Thoracic aorta (tissue), 2 donors: ENCODE results near the gene PES1. TPM values are rescaled to one million over a fixed set of nuclear protein-coding genes. Genes with fewer than 3 reads are reported as not detected.

Experiments
- ATAC-seq: fragments of 150-250 bp; one replicate; pipeline ENCODE4 v1.8.0; 2017; ENCODE audit warnings: low read depth; ENCODE audit not compliant: insufficient number of reproducible peaks, low FRiP score
- DNase-seq: peaks from one replicate; pipeline ENCODE4 v3.0.0-alpha.2; 2020; ENCODE audit warnings: low spot score
- H3K27ac ChIP-seq, 2 donors: fragments of 200-600 bp; sonication (generic); 1 replicate in 1 of 2; 2 replicates in 1 of 2; pipeline ENCODE4 v1.5.1; 2016; ENCODE audit warnings: mild to moderate bottlenecking in 2 of 2, moderate library complexity in 2 of 2
- H3K27me3 ChIP-seq: fragments of 200-600 bp; sonication (generic); replicated peaks from 2 replicates; pipeline ENCODE4 v1.6.0; 2016; ENCODE audit warnings: mild to moderate bottlenecking; ENCODE audit not compliant: insufficient read depth
- H3K36me3 ChIP-seq: fragments of 200-600 bp; sonication (generic); one replicate; pipeline ENCODE4 v1.5.1; 2016
- H3K4me1 ChIP-seq, 2 donors: fragments of 200-600 bp; sonication (generic); 1 replicate in 1 of 2; 2 replicates in 1 of 2; pipeline versions ENCODE4 v1.5.1 to v1.6.0; 2016; ENCODE audit warnings: low read depth in 2 of 2, mild to moderate bottlenecking in 1 of 2; ENCODE audit not compliant: control insufficient read depth in 1 of 2
- H3K4me3 ChIP-seq: fragments of 200-600 bp; sonication (generic); 2 replicates; pipeline ENCODE4 v1.5.1; 2016; ENCODE audit warnings: mild to moderate bottlenecking
- H3K9me3 ChIP-seq: fragments of 200-600 bp; sonication (generic); 2 replicates; pipeline ENCODE4 v1.5.1; 2016
- CTCF ChIP-seq: fragments of 200-600 bp; sonication (generic); IDR thresholded peaks from one replicate; pipeline ENCODE4 v1.5.1; 2019; ENCODE audit warnings: antibody characterized with exemption
- total RNA-seq, 2 donors: library from RNA; depleted of rRNA; stranded (reverse); fragments of >200 nt; gene quantifications; one replicate each; pipeline versions ENCODE4 v1.1.0 to v1.2.3, GENCODE V29; 2016

The PES1 gene
- total RNA-seq, 2 donors from 2014 or later: 30.5 to 58.6 TPM

- Histone ChIP-seq H3K27me3 (no peaks in the 10 kb centered on the region), H3K36me3 (peaks cover 94% of the 10 kb centered on the region), H3K9me3 (no peaks in the 10 kb centered on the region), H3K4me3 (no peak overlapping the region), H3K27ac (no peak overlapping the region), H3K4me1 (no peaks in the 10 kb centered on the region)
- no peak for TF ChIP-seq CTCF
- ATAC-seq: no peak
- no peak for DNase-seq
Observed at GRCh38 chr22:30584441-30584840, 7.3 kb downstream of the PES1 start.

- DNase-seq (no peak), ATAC-seq (no peak)
- Histone ChIP-seq H3K27me3 (no peaks in the 10 kb centered on the region), H3K9me3 (no peaks in the 10 kb centered on the region), H3K4me1 (no peaks in the 10 kb centered on the region), H3K27ac (no peak overlapping the region), H3K36me3 (peaks cover 97% of the 10 kb centered on the region), H3K4me3 (no peak overlapping the region)
- no peak for TF ChIP-seq CTCF
Observed at GRCh38 chr22:30582788-30583545, 8.7 kb downstream of the PES1 start.

- TF ChIP-seq CTCF: no peak
- H3K9me3 ChIP-seq: no peaks in the 10 kb centered on the region
- no peaks in the 10 kb centered on the region for H3K27me3 ChIP-seq
- no peak for ATAC-seq
- H3K4me1 ChIP-seq: no peaks in the 10 kb centered on the region
- DNase-seq: no peak
- no peak overlapping the region for H3K27ac ChIP-seq
- H3K4me3 ChIP-seq: no peak overlapping the region
- peaks cover 97% of the 10 kb centered on the region for H3K36me3 ChIP-seq
Observed at GRCh38 chr22:30582051-30582450, 9.7 kb downstream of the PES1 start.

- no peak for DNase-seq
- H3K9me3 ChIP-seq: no peaks in the 10 kb centered on the region
- peaks cover 96% of the 10 kb centered on the region for H3K36me3 ChIP-seq
Observed at GRCh38 chr22:30580896-30581295, 10.8 kb downstream of the PES1 start.

GRCh38 chr22:30578481-30578880 is 13.2 kb downstream of the PES1 start:
- ATAC-seq: no peak
- no peaks in the 10 kb centered on the region for H3K9me3 ChIP-seq
- H3K4me1 ChIP-seq: peaks cover 12 to 27% of the 10 kb centered on the region in 2 donors
- TF ChIP-seq CTCF: no peak
- peaks cover 72% of the 10 kb centered on the region for H3K36me3 ChIP-seq
- no peak overlapping the region for H3K27ac ChIP-seq
- H3K27me3 ChIP-seq: no peaks in the 10 kb centered on the region
- DNase-seq: no peak
- no peak overlapping the region for H3K4me3 ChIP-seq

More at GRCh38 chr22:30580896-30581295, 10.8 kb downstream of the PES1 start:
- Histone ChIP-seq H3K4me3 (no peak overlapping the region), H3K27ac (no peak overlapping the region), H3K4me1 (peaks cover under 1 to 5% of the 10 kb centered on the region in 2 donors), H3K27me3 (no peaks in the 10 kb centered on the region)
- TF ChIP-seq CTCF: no peak
- ATAC-seq: no peak
